AG08396 (cell line): ENCODE results near the gene APOBEC4.
"Not testable (repeated sequence)": the region's sequence is repeated elsewhere in the genome, so short reads cannot be mapped to it uniquely, and the experiment has no call there.

Experiments used
- DNase-seq: peaks from one replicate; pipeline ENCODE4 v3.0.0; 2012; ENCODE audit warnings: low spot score, mixed read lengths

APOBEC4 gene

GRCh38 chr1:183652547-183653461 lies at the start of gene APOBEC4:
APOBEC4 (minus strand) TSS chr1:183653316; CDS start chr1:183648781, 4,535 bp downstream.
- no peak for DNase-seq

- no peak for DNase-seq
These were observed 49.7 kb upstream of the APOBEC4 start for GRCh38 chr1:183702813-183703198.

GRCh38 chr1:183702087-183702812 lies 49.1 kb upstream of the APOBEC4 start:
- no peak for DNase-seq

GRCh38 chr1:183699616-183700160 lies 46.6 kb upstream of the APOBEC4 start:
- peak; percentile 30 for DNase-seq

GRCh38 chr1:183697814-183698590 lies 44.9 kb upstream of the APOBEC4 start:
- no peak for DNase-seq

- no peak for DNase-seq
These were observed 43.9 kb upstream of the APOBEC4 start for GRCh38 chr1:183696981-183697380.

GRCh38 chr1:183694755-183695154 lies 41.6 kb upstream of the APOBEC4 start:
- DNase-seq = no peak

- DNase-seq = no peak
These were observed 41.0 kb upstream of the APOBEC4 start for GRCh38 chr1:183694066-183694465.

GRCh38 chr1:183693521-183693920 lies 40.4 kb upstream of the APOBEC4 start:
- DNase-seq = no peak

- DNase-seq = no peak
These were observed 36.7 kb upstream of the APOBEC4 start for GRCh38 chr1:183689762-183690204.

GRCh38 chr1:183688341-183689060 lies 35.4 kb upstream of the APOBEC4 start:
- DNase-seq = no peak

GRCh38 chr1:183687546-183688304 lies 34.6 kb upstream of the APOBEC4 start:
- DNase-seq = no peak

- DNase-seq = no peak
These were observed 33.1 kb upstream of the APOBEC4 start for GRCh38 chr1:183686229-183686628.

GRCh38 chr1:183685112-183685713 lies 32.1 kb upstream of the APOBEC4 start:
- DNase-seq = peak; percentile 72

GRCh38 chr1:183679363-183679762 lies 26.2 kb upstream of the APOBEC4 start:
- not testable (repeated sequence) for DNase-seq

- DNase-seq = no peak
These were observed 25.7 kb upstream of the APOBEC4 start for GRCh38 chr1:183678819-183679218.

- DNase-seq = peak; percentile 49
These were observed 23.6 kb upstream of the APOBEC4 start for GRCh38 chr1:183676586-183677189.

GRCh38 chr1:183675883-183676585 lies 22.9 kb upstream of the APOBEC4 start:
- no peak for DNase-seq

- DNase-seq = no peak
These were observed 22.3 kb upstream of the APOBEC4 start for GRCh38 chr1:183675381-183675780.
